T-helper 2 cell treated with Interferon-gamma antibody and Interleukin-4, amounts not matched to agents 5 μg/mL and 100 μg/mL, for 36 hours (primary cell): Measurements from ENCODE around the gene GZF1.
A peak's percentile ranks its signal among the peaks of the same experiment; 100 is the strongest.

Experiments used
- DNase-seq: peaks from one replicate; pipeline ENCODE4 v3.0.0; 2021; ENCODE audit warnings: low spot score
- H3K27ac Mint-ChIP-seq: one replicate; pipeline ENCODE4 v1.8.0; 2021; ENCODE audit warnings: mild to moderate bottlenecking, mixed read lengths
- H3K27me3 Mint-ChIP-seq: one replicate; pipeline ENCODE4 v1.8.0; 2021; ENCODE audit warnings: low read depth, mixed read lengths
- H3K36me3 Mint-ChIP-seq: one replicate; pipeline ENCODE4 v1.8.0; 2021; ENCODE audit warnings: low read depth, mixed read lengths
- H3K4me1 Mint-ChIP-seq: one replicate; pipeline ENCODE4 v1.8.0; 2021; ENCODE audit warnings: low read depth, mixed read lengths
- H3K4me3 Mint-ChIP-seq: one replicate; pipeline ENCODE4 v1.8.0; 2022; ENCODE audit warnings: mild to moderate bottlenecking, moderate library complexity, mixed read lengths
- H3K9me3 Mint-ChIP-seq: one replicate; pipeline ENCODE4 v1.8.0; 2021; ENCODE audit warnings: mixed read lengths

The GZF1 gene

DNA sequence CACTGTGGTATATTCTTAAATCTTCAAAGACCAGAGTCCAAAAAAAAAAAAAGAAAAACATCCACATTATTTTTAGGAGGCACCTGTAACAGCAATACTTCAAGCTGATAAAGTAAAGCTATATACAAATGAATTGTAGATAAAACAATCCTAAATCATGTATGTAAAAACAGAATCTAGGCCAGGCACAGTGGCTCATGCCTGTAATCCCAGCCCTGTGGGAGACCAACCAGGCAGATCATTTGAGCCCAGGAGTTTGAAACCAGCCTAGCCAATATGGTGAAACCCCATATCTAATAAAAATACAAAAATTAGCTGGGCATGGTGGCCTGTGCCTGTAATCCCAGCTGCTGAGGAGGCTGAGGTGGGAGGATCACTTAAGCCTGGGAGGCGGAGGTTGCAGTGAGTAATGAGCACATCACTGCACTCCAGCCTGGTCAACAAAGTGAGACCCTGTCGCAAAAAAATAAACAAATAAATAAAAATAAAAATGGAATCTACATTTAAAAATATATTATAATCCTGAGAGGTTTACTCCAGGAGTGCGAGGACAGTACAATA, 52.0 kb downstream of the GZF1 start:
- H3K27ac Mint-ChIP-seq, result no peak overlapping the region
- H3K27me3 Mint-ChIP-seq, result no peaks in the 10 kb centered on the region
- H3K9me3 Mint-ChIP-seq, result no peaks in the 10 kb centered on the region
- DNase-seq, result no peak
- H3K4me3 Mint-ChIP-seq, result no peak overlapping the region
- H3K36me3 Mint-ChIP-seq, result peaks cover 9% of the 10 kb centered on the region
- H3K4me1 Mint-ChIP-seq, result peaks cover 23% of the 10 kb centered on the region

DNA sequence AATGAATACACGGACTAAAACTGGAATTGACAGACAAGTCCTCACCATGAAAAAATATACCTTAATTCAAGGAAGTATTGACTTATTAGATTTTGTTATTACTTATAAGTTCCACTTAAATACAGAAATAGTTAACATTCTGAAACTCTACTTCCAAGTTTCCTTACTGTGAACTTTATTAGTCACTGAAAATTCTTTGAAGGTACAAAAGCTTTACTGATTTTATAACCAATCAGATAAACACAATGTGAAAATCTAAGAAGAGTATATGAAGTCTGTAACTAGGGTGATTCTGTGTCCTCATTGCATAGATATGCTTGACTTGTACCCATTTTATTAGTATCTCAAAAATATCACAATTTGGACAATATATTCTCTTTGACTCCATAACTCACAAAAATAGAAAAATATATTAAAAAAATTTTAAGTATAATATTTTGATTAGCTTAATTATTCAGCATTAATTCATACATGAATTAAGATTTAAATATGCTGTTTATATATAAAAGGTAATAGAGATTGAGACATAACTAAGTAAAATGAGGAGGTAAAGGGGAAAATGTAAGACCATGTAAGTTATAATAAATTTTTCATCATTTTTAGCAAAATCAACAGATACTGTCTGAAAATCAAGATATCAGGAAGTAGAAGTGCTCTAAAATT, 52.7 kb downstream of the GZF1 start:
- no peaks in the 10 kb centered on the region for H3K9me3 Mint-ChIP-seq
- no peak for DNase-seq
- H3K27ac Mint-ChIP-seq, result no peak overlapping the region
- H3K36me3 Mint-ChIP-seq, result peaks cover 9% of the 10 kb centered on the region
- H3K4me1 Mint-ChIP-seq, result peaks cover 29% of the 10 kb centered on the region
- no peaks in the 10 kb centered on the region for H3K27me3 Mint-ChIP-seq
- H3K4me3 Mint-ChIP-seq, result no peak overlapping the region

DNA sequence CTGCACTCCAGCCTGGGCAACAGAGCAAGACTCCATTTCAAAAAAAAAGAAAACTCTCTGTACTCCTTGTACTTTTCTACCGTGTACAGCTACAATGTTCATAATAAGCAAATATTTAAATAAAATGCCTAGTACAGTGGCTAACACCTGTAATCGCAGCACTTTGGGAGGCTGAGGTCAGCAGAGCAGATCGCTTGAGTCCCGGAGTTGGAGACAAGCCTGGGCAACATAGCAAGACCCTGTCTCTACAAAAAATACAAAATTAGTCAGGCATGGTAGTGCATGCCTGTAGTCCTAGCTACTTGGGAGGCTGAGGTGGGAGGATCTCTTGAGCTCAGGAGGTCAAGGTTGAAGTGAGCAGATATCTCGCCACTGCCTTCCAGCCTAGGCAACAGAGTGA, 53.6 kb downstream of the GZF1 start:
- Mint-ChIP-seq H3K27ac (no peak overlapping the region), H3K4me1 (peaks cover 32% of the 10 kb centered on the region), H3K4me3 (no peak overlapping the region)

DNA sequence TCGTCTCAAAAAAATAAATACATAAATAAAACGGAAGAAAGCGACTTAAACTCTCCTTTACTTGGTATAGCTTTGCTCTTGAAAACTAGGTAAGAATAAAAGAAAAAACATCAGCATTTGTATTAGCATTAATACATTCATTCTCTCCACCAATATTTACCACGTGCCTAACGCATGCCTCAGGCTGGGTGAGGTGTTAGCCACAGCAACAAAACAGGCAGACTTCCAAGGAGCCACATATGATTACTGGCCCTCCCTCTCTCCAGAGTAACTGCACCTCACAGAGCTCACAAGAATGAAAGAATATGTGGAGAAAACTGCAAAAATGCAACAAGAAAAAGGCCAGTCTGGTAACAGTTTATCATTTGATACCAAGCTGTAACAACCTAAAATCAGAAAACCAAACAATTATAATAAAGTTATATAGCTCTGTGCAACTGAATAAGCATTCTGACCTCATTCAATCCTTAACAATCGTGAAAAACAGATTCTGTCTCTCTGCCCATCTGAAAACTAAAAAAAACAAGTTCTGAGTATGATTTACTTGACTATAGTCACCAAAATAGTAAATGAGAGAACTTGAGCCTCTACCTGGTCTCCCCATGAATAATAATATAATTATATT, 54.1 kb downstream of the GZF1 start:
- no peak overlapping the region for H3K27ac Mint-ChIP-seq

More for the DNA sequence above, 53.6 kb downstream of the GZF1 start:
- no peak for DNase-seq
- Mint-ChIP-seq H3K36me3 (peaks cover 12% of the 10 kb centered on the region), H3K9me3 (no peaks in the 10 kb centered on the region), H3K27me3 (no peaks in the 10 kb centered on the region)

DNA sequence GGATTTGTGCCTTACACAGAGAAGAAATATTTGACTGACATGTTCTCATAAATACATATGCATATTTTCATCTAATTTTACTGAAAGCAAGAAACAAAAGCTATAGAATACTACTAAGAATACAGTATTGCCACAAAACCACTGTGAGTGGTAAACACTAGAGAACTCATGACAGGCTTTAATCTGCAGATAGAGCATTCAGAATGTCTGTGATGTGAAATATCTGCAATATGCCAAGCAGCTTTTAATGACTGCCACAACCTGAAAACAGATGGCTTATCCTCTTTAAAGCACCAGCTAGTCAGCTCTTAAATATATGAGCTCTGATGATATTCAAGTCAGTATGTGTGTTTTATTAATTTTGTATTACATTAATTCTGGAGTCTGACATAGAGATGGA, 55.9 kb downstream of the GZF1 start:
- peaks cover 38% of the 10 kb centered on the region for H3K4me1 Mint-ChIP-seq
- no peaks in the 10 kb centered on the region for H3K9me3 Mint-ChIP-seq
- peak overlapping the region; percentile 12 for H3K27ac Mint-ChIP-seq
- H3K27me3 Mint-ChIP-seq, result no peaks in the 10 kb centered on the region
- H3K36me3 Mint-ChIP-seq, result peaks cover 6% of the 10 kb centered on the region
- DNase-seq, result no peak
- peak overlapping the region; percentile 36 for H3K4me3 Mint-ChIP-seq

More for the DNA sequence above, 54.1 kb downstream of the GZF1 start:
- Mint-ChIP-seq H3K36me3 (peaks cover 10% of the 10 kb centered on the region), H3K4me1 (peaks cover 30% of the 10 kb centered on the region), H3K27me3 (no peaks in the 10 kb centered on the region), H3K4me3 (no peak overlapping the region), H3K9me3 (no peaks in the 10 kb centered on the region)
- DNase-seq, result no peak

DNA sequence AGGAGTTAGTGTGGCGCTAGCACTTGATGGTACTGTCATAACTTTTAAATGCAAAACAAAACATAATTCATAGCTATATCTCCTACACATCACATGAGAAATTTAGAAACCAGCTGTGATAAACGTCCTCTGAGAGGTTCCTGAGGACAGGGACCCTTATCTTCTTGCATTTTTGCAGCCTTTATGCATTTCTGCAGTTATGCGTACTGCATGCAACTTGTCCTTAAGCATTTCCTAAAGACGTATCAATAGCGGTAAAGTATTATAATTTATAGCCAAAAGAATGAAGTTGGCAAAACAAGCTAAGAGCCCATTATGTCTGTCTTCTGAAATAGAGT, 57.6 kb downstream of the GZF1 start:
- peak overlapping the region; percentile 90 for H3K27ac Mint-ChIP-seq

DNA sequence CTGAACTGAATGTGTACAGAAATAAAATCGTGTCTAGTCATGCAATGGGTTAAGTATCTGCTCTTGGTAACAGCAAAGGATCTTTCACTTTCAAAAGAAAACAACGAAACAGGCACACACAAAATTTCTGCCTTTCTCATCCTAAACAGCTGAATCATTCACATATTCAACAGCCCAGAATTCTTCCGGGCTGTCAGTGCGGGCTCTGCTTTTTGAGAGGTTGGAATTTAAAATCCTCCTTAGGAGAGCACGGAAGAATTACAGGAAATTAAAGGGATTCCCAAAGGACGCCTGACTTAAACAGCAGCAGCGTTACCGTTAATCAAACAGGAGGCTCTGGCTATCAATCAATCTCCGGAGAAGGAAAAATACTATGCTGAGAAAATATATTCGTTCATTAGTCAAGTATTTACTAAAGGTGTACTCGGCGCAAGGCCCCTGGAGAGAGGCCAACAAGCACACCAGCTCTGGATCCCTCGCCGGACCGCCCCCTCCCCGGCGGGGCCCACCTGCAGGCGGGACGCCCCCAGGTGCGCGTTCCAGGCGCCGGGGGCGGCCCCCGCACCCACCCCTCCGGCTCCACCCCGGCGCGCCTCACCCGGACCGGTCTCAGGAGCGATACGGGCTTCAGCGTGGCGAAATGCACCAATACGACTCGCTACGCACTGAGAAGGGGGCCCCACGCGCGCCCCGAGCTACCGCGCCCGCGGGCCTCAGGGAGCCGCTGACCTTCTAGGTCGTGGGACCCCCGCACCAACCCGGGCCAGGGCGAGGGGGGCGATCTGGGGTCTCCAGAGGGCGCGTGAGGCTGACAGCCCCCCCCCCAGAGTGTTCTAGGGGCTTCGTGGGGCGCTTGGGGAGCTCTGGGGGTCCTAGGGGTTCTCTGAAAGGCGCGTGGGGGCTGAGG, 58.3 kb downstream of the GZF1 start:
- peak overlapping the region; percentile 90 for H3K27ac Mint-ChIP-seq
- peaks cover 8% of the 10 kb centered on the region for H3K27me3 Mint-ChIP-seq
- H3K36me3 Mint-ChIP-seq, result peaks cover 6% of the 10 kb centered on the region
- no peaks in the 10 kb centered on the region for H3K9me3 Mint-ChIP-seq
- H3K4me1 Mint-ChIP-seq, result peaks cover 43% of the 10 kb centered on the region
- H3K4me3 Mint-ChIP-seq, result peak overlapping the region; percentile 97
- peak; percentile 41 for DNase-seq

More for the DNA sequence above, 57.6 kb downstream of the GZF1 start:
- peak overlapping the region; percentile 97 for H3K4me3 Mint-ChIP-seq
- H3K36me3 Mint-ChIP-seq, result peaks cover 6% of the 10 kb centered on the region
- no peaks in the 10 kb centered on the region for H3K9me3 Mint-ChIP-seq
- DNase-seq, result no peak
- H3K4me1 Mint-ChIP-seq, result peaks cover 42% of the 10 kb centered on the region
- peaks cover 2% of the 10 kb centered on the region for H3K27me3 Mint-ChIP-seq

DNA sequence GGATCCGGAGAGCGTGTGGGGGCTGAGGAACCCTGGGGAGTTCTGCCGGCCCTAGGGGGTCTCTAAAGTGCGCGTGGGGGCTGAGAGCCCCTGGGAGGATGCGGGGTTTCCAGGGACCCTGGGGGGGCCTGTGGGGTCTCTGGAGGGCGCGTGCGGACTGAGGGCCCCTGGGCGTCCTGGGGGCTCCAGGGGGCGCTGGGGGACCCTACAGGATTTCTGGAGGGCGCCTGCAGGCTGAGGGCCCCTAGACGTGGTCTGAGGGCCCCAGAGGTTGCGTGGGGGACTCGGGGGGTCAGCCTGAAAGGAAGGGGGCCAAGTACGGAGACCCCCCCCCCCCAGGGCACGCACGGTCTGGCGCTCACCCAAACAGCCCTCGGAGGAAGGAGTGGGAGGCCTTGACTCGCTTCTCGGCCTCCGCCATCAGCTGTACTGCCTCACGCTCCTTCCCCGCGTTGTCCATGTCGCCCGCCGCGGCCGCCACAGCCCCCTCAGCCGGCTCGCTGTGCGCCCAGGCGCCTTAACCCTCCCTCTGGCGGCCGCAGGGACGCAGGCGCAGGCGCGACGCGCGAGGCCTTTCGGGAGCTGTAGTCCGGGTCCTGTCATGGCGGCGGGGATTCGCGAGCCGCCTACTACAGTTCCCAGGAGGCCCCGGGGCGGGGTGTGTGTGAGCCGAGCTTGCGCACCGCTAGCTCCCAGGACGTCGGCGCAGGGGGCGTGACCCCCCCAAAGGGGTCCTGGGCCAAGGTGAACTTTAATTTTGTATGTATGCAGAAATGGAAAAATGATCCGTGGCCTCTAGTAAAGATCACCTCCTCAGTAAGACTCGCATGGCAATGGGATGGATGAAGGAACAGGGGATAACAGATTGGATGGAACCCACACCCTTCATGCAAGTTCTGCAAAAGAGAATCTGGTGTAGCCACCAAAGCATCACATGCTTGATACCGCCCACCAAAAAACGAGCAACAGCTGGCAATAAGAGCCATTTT, 59.3 kb downstream of the GZF1 start, which contains the start of gene NAPB:
Gene NAPB (minus strand): TSS at position 546 of the 989 bp plus-strand sequence. CDS start 86 bp downstream, at position 460.
- peaks cover 8% of the 10 kb centered on the region for H3K27me3 Mint-ChIP-seq
- peak within 1 kb of the TSS; percentile 75 for H3K27ac Mint-ChIP-seq
- peak within 1 kb of the TSS; percentile 97 for H3K4me3 Mint-ChIP-seq

More for the DNA sequence above, 59.3 kb downstream of the GZF1 start, which contains the start of gene NAPB:
- Mint-ChIP-seq H3K9me3 (no peaks in the 10 kb centered on the region), H3K4me1 (peaks cover 40% of the 10 kb centered on the region), H3K36me3 (peaks cover 3% of the 10 kb centered on the region)
- peak; percentile 94 for DNase-seq
